Measurements from ENCODE around the gene BICRAL.
A peak's percentile ranks its signal among the peaks of the same experiment; 100 is the strongest.
"Not testable (repeated sequence)": the region's sequence is repeated elsewhere in the genome, so short reads cannot be mapped to it uniquely, and the experiment has no call there.

The BICRAL gene

DNA sequence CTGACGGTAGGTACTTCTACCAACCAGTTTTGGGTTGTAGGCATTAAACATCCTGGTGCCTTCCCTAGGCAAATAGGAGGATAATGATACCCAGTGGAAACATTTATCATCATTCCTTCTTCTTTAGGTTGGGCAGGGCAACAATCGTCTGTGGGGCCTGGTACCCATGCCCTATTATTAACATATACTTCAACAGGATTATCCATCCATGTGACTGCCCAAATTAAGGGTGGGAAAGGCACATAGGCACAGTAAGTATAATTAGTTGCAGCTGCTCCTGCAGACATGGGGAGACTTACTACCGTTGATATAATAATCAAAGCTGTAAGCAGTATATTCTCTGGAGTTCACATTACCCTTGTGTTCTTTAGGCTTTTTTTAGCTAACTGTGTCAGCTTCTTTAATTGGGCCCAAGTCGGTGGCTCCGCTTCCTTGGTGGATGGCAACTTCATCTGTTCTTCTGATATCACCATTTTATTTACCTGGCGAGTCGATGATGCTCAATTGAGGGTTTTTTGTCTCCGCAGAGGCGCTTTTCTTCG lies 114.4 kb downstream of the BICRAL start:
- no peak for FAIRE-seq
- DNase-seq (ENCODE audit: insufficient read length, low spot score), result no peak
- TF ChIP-seq POLR2A (IDR thresholded peaks at IDR 0.05; ENCODE audit: low read depth, low read length), result no peak

DNA sequence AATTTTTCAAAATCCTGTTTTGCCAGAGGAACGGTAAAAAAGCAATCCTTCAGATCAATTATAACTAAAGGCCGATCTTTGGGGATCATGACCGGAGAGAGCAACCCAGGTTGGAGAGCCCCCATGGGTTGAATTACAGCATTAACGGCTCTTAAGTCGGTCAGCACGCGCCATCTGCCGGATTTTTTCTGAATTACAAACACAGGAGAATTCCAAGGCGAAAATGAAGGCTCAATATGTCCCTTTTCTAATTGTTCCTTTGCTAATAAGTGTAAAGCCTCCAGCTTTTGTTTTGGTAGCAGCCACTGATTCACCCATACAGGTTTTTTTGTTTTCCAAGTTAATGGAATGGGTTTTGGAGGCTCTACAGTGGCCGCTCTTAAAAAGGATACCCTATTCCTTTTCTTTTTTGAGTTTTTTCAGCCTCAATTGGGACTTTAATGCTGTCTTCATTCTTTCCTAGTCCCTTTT lies 117.1 kb downstream of the BICRAL start:
- TF ChIP-seq POLR2A (IDR thresholded peaks at IDR 0.05; ENCODE audit: low read depth, low read length), result no peak
- FAIRE-seq (no peak), DNase-seq (ENCODE audit: insufficient read length, low spot score) (no peak)

DNA sequence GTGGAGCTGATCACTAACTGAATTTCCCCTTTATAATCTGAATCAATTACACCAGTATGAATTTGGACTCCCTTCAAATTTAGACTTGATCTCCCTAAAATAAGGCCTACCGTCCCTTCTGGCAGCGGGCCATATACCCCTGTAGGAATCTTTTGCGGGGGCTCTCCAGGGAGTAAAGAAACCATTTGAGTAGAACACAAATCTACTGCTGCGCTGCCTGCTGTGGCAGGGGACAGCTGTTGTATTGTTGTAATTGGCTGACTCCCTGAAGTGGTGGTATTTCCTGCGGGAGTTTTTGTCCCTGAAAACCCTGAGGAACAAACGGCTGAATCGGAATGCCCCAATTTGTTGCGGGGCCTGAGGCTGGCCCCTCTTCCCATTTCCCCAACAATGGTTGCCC lies 118.0 kb downstream of the BICRAL start:
- no peak for TF ChIP-seq POLR2A (IDR thresholded peaks at IDR 0.05; ENCODE audit: low read depth, low read length)
- no peak for FAIRE-seq
- DNase-seq (ENCODE audit: insufficient read length, low spot score), result no peak

DNA sequence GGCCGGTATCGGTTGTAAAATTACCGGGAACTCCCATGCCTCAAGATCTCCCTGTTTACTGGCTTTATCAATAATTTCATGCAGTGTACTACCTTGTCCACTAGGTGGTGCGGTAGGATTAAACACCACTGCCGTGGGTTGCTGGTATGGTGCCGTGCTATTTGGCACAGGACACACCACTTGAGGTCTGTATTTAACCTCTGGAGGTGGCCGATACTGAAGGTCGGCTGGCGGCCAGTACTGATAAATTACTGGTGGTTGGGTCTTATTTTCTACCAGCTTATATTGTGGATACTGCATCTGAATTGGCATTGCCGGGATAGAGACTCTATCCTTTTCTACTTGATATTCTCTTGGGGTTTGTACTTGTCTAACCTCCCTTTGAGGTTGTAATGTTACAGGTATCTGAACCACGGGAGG lies 119.7 kb downstream of the BICRAL start:
- FAIRE-seq (peak; percentile 60), DNase-seq (ENCODE audit: insufficient read length, low spot score) (peak; percentile 49)

DNA sequence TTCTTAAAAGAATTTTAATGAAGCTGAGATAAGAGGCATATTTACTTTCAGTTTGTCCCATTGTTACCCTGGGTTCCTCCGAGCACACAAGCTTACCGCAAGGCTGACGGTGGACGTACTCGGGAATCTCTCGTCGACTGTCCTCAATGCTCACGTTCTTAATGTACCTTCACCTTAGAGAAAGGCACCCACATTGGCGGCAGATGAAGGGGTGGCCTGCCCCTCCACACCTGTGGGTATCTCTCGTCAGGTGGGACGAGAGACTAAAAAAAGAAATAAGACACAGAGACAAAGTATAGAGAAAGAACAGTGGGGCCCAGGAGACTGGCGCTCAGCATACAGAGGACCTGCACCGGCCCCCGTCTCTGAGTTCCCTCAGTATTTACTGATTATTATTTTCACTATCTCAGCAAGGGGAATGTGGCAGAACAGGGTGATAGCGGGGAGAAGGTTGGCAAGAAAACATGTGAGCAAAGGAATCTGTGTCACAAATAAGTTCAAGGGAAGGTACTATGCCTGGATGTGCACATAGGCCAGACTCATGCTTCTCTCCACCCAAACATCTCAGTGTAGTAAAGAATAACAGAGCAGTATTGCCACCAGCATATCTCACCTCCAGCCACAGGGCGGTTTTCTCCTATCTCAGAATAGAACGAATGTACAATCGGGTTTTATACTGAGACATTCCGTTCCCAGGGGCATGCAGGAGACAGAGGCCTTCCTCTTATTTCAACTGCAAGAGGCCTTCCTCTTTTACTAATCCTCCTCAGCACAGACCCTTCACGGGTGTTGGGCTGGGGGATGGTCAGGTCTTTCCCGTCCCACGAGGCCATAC lies 120.8 kb downstream of the BICRAL start:
- not testable (repeated sequence) for FAIRE-seq; DNase-seq (ENCODE audit: insufficient read length, low spot score)

More for the DNA sequence above, 119.7 kb downstream of the BICRAL start:
- TF ChIP-seq POLR2A (IDR thresholded peaks at IDR 0.05; ENCODE audit: low read depth, low read length), result no peak

DNA sequence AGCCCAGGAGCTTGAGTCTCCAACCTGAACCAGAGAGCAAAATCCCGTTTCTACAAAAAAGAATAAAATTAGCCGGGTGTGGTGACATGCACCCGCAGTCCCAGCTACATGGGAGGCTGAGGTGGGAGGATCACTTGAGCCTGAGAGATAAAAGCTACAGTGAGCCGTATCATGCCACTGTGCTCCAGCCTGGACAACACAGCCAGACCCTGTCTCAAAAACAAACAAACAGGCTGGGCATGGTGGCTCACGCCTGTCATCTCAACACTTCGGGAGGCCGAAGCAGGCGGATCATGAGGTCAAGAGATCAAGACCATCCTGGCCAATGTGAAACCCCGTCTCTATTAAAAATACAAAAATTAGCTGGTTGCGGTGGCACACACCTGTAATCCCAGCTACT lies 122.6 kb downstream of the BICRAL start:
- FAIRE-seq, result no peak
- DNase-seq (ENCODE audit: insufficient read length, low spot score), result no peak
- TF ChIP-seq POLR2A (IDR thresholded peaks at IDR 0.05; ENCODE audit: low read depth, low read length), result no peak

DNA sequence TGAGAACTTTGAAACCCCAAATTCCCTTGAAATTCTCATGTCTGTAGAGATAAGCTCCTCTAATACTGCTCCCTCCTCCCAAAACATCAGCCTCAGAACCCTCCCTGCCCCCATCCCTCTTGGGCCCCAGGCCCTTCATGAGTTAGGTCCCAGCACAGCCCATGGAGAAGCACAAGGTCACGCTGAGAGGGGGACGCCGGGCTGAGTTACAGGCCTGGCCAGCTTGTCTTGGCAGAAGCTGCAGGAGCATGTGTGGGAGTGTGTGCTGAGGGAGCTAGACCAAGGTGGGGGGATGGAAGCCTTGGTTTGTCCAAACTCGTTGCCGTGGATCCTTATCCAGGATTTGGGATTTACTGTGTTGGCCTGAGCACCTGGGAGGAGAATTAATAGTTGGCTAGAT lies 125.5 kb downstream of the BICRAL start:
- TF ChIP-seq POLR2A (IDR thresholded peaks at IDR 0.05; ENCODE audit: low read depth, low read length), result no peak
- DNase-seq (ENCODE audit: insufficient read length, low spot score), result no peak
- no peak for FAIRE-seq

DNA sequence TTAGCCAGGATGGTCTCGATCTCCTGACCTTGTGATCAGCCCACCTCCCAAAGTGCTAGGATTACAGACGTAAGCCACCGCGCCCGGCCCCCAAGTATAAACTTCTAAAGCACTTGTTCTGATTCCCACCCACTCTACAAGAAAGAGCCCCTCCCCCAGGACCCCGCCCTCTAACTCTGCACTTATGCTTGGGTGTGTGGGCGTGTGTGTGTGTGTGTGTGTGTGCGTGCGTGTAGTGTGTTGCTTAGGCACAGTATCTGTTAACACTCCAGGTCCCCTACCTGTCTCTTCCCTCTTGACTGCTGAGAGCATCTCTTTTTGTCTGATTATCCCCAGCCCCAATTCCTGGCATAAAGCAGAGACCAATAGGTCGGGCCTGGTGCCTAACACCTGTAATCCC lies 128.0 kb downstream of the BICRAL start:
- no peak for TF ChIP-seq POLR2A (IDR thresholded peaks at IDR 0.05; ENCODE audit: low read depth, low read length)
- FAIRE-seq (no peak), DNase-seq (ENCODE audit: insufficient read length, low spot score) (no peak)

DNA sequence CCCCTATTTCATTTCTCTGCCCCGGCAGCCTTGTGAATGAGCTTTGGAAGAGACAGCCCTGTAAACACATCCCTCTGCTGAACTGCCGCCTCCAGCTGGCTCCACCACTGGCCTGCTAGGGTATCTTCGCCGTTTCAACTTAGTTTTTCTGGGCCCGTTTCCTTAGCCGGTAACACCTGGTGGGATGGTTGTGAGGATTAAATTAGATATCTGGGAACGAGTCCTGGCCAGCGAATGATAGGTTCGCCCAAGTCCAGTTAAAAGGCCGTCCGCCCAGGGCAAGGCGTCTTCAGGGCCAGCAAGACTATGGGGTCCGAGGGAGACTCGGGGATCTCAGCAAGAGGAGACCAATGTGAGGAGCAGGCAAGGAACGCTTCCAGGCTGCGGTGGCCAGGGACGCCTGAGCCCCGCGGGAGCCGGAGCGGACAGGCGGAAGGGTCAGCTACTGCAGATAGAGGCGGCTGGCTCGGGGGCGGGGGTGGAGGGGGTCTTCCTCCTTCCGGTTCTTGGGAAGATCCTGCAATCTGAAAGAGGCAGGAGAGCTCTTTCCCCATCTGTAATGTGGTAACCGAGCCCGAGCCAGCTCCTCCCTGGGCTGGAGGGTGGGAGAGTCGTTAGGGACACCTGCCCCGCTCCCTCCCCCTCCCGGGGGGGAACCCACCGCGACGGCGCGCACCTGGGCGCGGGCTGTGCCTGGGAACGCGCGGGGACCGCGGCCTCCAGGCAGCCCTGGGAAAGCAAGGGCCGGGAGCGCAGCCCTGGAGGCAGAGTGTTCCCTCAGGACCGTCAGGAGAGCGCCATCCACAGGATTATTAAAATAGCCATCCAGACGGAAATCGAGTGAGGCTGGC lies 129.5 kb downstream of the BICRAL start:
- FAIRE-seq (no peak), DNase-seq (ENCODE audit: insufficient read length, low spot score) (no peak)
- TF ChIP-seq POLR2A (IDR thresholded peaks at IDR 0.05; ENCODE audit: low read depth, low read length), result no peak

DNA sequence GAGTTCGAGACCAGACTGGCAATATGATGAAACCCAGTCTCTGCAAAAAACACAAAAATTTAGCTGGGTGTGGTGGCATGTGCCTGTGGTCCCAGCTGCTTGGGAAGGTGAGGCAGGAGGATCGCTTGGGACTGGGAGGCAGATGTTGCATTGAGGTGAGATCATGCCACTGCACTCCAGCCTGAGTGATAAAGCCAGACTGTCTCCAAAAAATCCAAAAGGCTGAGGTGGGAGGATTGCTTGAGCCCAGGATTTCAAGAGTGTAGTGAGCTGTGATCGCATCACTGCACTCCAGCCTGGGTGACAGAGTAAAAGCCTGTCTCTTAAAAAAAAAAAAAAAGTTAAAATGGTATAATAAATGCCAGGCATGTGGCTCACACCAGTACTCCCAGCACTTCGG lies 132.7 kb downstream of the BICRAL start:
- FAIRE-seq (no peak), DNase-seq (ENCODE audit: insufficient read length, low spot score) (no peak)
- TF ChIP-seq POLR2A (IDR thresholded peaks at IDR 0.05; ENCODE audit: low read depth, low read length), result no peak

DNA sequence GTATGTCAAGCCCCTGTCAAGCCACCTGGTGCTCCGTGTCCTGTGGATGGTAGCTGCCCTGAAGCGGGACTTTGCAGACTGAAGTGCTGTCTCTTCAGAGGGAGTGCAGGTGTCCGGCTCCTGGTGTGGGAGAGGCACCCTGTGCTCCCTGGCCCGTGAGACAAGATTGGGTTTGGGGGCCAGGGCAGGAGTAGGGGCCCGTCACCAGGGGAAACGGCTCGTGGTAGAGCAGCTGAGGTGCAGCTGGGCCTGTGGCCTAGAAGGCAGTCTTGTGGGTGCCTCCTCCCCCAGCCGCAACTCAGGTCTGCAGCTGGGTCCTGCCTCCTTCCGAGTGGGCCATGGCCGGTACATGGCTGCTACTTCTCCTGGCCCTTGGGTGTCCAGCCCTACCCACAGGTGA lies 133.9 kb downstream of the BICRAL start, which contains the start of gene PTCRA:
PTCRA (plus strand) TSS at position 322 of the 400 bp plus-strand sequence; CDS start at position 339, 17 bp downstream.
- FAIRE-seq (no peak), DNase-seq (ENCODE audit: insufficient read length, low spot score) (no peak)
- no peak for TF ChIP-seq POLR2A (IDR thresholded peaks at IDR 0.05; ENCODE audit: low read depth, low read length)

DNA sequence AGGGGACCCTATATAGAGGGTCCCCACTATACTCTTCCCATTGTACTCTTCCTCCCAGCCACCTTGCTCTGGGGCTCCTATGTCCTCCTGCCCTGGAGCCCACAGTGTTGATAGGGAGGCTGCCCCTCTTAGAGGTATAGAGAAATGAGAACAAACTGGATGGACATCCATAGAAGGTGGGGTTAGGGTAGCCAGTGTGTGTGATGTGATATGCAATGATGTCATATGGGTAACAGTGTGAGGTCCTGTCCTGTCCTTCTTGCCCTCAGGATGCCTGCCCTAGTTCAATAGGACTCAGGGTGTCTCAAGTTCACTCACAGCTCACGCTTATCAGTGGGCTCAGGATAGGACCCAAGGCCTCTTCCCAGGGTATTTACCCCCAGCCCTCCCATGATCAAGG lies 134.4 kb downstream of the BICRAL start:
- no peak for TF ChIP-seq POLR2A (IDR thresholded peaks at IDR 0.05; ENCODE audit: low read depth, low read length)
- FAIRE-seq (no peak), DNase-seq (ENCODE audit: insufficient read length, low spot score) (no peak)
